A673 (cell line): ENCODE measurements around the gene TBXAS1. TPM values are rescaled to one million over a fixed set of nuclear protein-coding genes. Genes with fewer than 3 reads are reported as not detected.

ENCODE experiments used
- BruUV-seq: library from RNA; stranded (reverse); fragments of 400-500 nt; replicated peaks from 2 replicates; lab custom pipeline; 2021; lab: Mats Ljungman, UMichigan
- CTCF ChIA-PET: fragments of 300-600 bp; sonication (Branson Sonifier 250); formaldehyde crosslinking; loops from one replicate; lab custom pipeline; 2022; ENCODE audit warnings: antibody characterized with exemption; lab: Charles Lee
- POLR2A ChIA-PET: fragments of 300-600 bp; sonication (Branson Sonifier 250); formaldehyde crosslinking; loops from one replicate; lab custom pipeline; 2022; ENCODE audit warnings: antibody characterized with exemption; ENCODE audit not compliant: low non-redundant PET; lab: Charles Lee
- DNase-seq: peaks from one replicate; pipeline ENCODE4 v3.0.0-alpha.2; 2015; ENCODE audit warnings: low spot score
- H3K27ac ChIP-seq: fragments of 200-600 bp; sonication (generic); 2 replicates; pipeline ENCODE4 v1.5.1; 2016; ENCODE audit warnings: mixed run types, low read depth, mild to moderate bottlenecking, mixed read lengths, antibody characterized with exemption, low read length; ENCODE audit not compliant: poor library complexity, severe bottlenecking
- H3K27me3 ChIP-seq: fragments of 200-600 bp; sonication (generic); replicated peaks from 2 replicates; pipeline ENCODE4 v1.6.1; 2017; ENCODE audit warnings: mixed run types, low read depth, mild to moderate bottlenecking, mixed read lengths, antibody characterized with exemption, low read length; ENCODE audit not compliant: insufficient read depth, poor library complexity
- H3K36me3 ChIP-seq: fragments of 200-600 bp; sonication (generic); 2 replicates; pipeline ENCODE4 v1.6.1; 2016; ENCODE audit warnings: mixed run types, mild to moderate bottlenecking, mixed read lengths, antibody characterized with exemption, low read length; ENCODE audit not compliant: insufficient read depth, poor library complexity, severe bottlenecking
- H3K4me1 ChIP-seq: fragments of 200-600 bp; sonication (generic); 2 replicates; pipeline ENCODE4 v1.6.1; 2017; ENCODE audit warnings: mixed run types, mild to moderate bottlenecking, mixed read lengths, antibody characterized with exemption, low read length; ENCODE audit not compliant: insufficient read depth, poor library complexity, severe bottlenecking
- H3K4me3 ChIP-seq: fragments of 200-600 bp; sonication (generic); 2 replicates; pipeline ENCODE4 v1.5.1; 2016; ENCODE audit warnings: low read depth, mixed run types, mild to moderate bottlenecking, mixed read lengths, low read length; ENCODE audit not compliant: poor library complexity, severe bottlenecking
- H3K9me3 ChIP-seq: fragments of 200-600 bp; sonication (generic); 2 replicates; pipeline ENCODE4 v1.6.1; 2016; ENCODE audit warnings: mixed run types, low read depth, mild to moderate bottlenecking, mixed read lengths, antibody characterized with exemption, low read length; ENCODE audit not compliant: poor library complexity, severe bottlenecking
- EZH2 ChIP-seq: fragments of 200-600 bp; sonication (generic); IDR thresholded peaks from 2 replicates; pipeline ENCODE4 v1.6.1; 2017; ENCODE audit warnings: borderline replicate concordance, low read depth, mild to moderate bottlenecking, mixed read lengths, antibody characterized with exemption, low read length; ENCODE audit not compliant: poor library complexity, severe bottlenecking
- intact Hi-C: fragments of 100-400 bp; cut with micrococcal nuclease; formaldehyde crosslinking; loops from one replicate; pipeline ENCODE4 v1.10.0; 2022; ENCODE audit not compliant: unreplicated experiment
- total RNA-seq: library from RNA; stranded (reverse); gene quantifications from 2 replicates; pipeline ENCODE4 v1.2.3, GENCODE V29; 2021
- TF ChIP-seq, protein P1 (sequence below): fragments of 300-800, 200-600 bp; sonication (generic); conservative IDR thresholded peaks from 2 replicates; pipeline ENCODE4 v1.5.1; 2017; ENCODE audit warnings: low read depth, mild to moderate bottlenecking, antibody characterized with exemption, low read length, moderate library complexity, mixed read lengths

TBXAS1 gene
- total RNA-seq, 1 experiment from 2014 or later = 2.5 TPM

DNA sequence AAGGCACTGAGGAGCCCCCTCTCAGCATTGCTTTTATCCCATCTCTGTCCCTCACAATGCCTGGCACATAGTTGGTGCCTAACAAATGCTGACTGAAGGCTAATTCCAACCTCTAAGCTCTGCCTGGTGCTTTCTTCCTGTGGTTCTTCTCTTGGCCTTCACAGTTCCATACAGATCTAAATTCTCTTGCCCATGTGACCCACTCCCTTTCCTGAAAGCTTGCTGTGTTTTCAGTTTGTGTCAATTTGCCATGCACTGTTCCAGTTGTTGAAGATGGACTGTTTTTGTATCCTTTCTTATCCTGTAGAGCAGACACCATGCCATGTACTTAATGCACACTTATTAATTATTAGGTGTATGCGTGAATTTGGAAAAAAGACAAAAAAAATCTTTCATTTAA, 9.2 kb downstream of the TBXAS1 start:
- DNase-seq = no peak
- no peaks in the 10 kb centered on the region for H3K27me3 ChIP-seq
- no peak overlapping the region for H3K27ac ChIP-seq
- intact Hi-C loops = no loop called here
- ChIA-PET CTCF (interaction anchor here (0.5 kb wide), 1 partner anchor 141 kb away, joined by 10 read pairs; no protein-coding TSS in a partner anchor), POLR2A (no interaction called here)
- no peaks in the 10 kb centered on the region for H3K9me3 ChIP-seq
- no TSS peak for BruUV-seq
- no peak for TF ChIP-seq EZH2
- TF ChIP-seq, protein P1, sequence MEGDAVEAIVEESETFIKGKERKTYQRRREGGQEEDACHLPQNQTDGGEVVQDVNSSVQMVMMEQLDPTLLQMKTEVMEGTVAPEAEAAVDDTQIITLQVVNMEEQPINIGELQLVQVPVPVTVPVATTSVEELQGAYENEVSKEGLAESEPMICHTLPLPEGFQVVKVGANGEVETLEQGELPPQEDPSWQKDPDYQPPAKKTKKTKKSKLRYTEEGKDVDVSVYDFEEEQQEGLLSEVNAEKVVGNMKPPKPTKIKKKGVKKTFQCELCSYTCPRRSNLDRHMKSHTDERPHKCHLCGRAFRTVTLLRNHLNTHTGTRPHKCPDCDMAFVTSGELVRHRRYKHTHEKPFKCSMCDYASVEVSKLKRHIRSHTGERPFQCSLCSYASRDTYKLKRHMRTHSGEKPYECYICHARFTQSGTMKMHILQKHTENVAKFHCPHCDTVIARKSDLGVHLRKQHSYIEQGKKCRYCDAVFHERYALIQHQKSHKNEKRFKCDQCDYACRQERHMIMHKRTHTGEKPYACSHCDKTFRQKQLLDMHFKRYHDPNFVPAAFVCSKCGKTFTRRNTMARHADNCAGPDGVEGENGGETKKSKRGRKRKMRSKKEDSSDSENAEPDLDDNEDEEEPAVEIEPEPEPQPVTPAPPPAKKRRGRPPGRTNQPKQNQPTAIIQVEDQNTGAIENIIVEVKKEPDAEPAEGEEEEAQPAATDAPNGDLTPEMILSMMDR = no peak
- no peak overlapping the region for H3K4me3 ChIP-seq
- no peaks in the 10 kb centered on the region for H3K4me1 ChIP-seq
- H3K36me3 ChIP-seq = no peaks in the 10 kb centered on the region

DNA sequence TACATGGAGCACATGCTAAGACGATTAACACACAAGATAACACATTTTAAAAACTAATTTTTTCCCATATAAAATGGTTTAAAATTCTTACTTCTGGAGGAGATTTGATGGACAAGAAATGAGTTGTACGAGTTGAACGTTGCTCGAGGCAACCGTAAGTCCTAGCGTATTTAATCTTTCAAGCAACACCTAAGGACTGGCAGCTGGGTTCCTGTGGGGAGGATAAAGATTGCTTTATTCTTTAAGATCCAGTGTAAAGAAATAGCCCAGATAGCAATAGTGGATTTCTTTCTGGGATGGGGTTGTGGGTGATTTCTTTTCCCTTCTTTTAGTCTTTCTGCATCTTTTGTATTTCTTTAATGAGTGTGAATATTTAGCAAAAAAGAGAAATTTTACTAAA, 9.8 kb downstream of the TBXAS1 start:
- TF ChIP-seq, protein P1 = no peak
- TF ChIP-seq EZH2 = no peak
- ChIA-PET POLR2A (no interaction called here), CTCF (no interaction called here)
- BruUV-seq = no TSS peak
- H3K27me3 ChIP-seq = no peaks in the 10 kb centered on the region
- H3K9me3 ChIP-seq = no peaks in the 10 kb centered on the region
- intact Hi-C loops = no loop called here
- no peak overlapping the region for H3K27ac ChIP-seq
- no peaks in the 10 kb centered on the region for H3K36me3 ChIP-seq
- DNase-seq = no peak
- no peaks in the 10 kb centered on the region for H3K4me1 ChIP-seq
- no peak overlapping the region for H3K4me3 ChIP-seq

DNA sequence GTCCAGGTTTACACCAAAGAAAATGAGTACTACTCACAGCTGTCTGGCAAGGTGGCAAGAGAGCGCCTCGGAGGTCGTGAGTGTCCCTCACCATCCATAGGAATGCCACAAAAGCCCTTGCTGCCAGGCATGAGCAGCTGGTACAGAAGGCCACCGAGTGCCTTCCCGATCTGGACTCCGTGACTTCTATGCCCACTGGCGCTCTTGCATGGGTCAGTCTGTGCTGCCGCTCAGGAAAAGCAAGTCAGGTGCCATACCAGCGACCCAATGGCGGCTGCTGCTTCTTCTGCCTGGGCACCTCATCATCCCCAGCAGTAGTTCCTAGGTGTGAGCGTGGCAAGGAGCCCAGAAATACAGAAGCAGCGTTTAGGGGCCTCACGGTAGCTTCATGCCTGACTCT, 11.7 kb downstream of the TBXAS1 start:
- intact Hi-C loops = no loop called here
- H3K4me1 ChIP-seq = no peaks in the 10 kb centered on the region
- POLR2A ChIA-PET = no interaction called here
- no peak for TF ChIP-seq EZH2
- TF ChIP-seq, protein P1 = no peak
- H3K4me3 ChIP-seq = no peak overlapping the region
- no peaks in the 10 kb centered on the region for H3K36me3 ChIP-seq
- no peaks in the 10 kb centered on the region for H3K9me3 ChIP-seq
- DNase-seq = no peak
- no peaks in the 10 kb centered on the region for H3K27me3 ChIP-seq
- H3K27ac ChIP-seq = no peak overlapping the region
- no TSS peak for BruUV-seq
- CTCF ChIA-PET = no interaction called here
